ENCODE data around the gene CDC42BPA.
"Not testable (repeated sequence)": the region's sequence is repeated elsewhere in the genome, so short reads cannot be mapped to it uniquely, and the experiment has no call there.

CDC42BPA gene

GRCh38 chr1:227152525-227152924 lies 165.8 kb downstream of the CDC42BPA start:
- in situ Hi-C loops (cut with MboI; ENCODE audit: low sequenced_read_pairs) = no loop called here

- in situ Hi-C loops (cut with MboI; ENCODE audit: low sequenced_read_pairs) = no loop called here
Measured at GRCh38 chr1:227140376-227140775, 177.9 kb downstream of the CDC42BPA start.

GRCh38 chr1:227136210-227136820 lies 182.0 kb downstream of the CDC42BPA start:
- in situ Hi-C loops (cut with MboI; ENCODE audit: low sequenced_read_pairs) = no loop called here

GRCh38 chr1:227134686-227135314 lies 183.5 kb downstream of the CDC42BPA start:
- in situ Hi-C loops (cut with MboI; ENCODE audit: low sequenced_read_pairs) = no loop called here

- in situ Hi-C loops (cut with MboI; ENCODE audit: low sequenced_read_pairs) = not testable (repeated sequence)
Measured at GRCh38 chr1:227132695-227133094, 185.6 kb downstream of the CDC42BPA start.

GRCh38 chr1:227131193-227131592 lies 187.1 kb downstream of the CDC42BPA start:
- in situ Hi-C loops (cut with MboI; ENCODE audit: low sequenced_read_pairs) = no loop called here

- in situ Hi-C loops (cut with MboI; ENCODE audit: low sequenced_read_pairs) = no loop called here
Measured at GRCh38 chr1:227127891-227128290, 190.4 kb downstream of the CDC42BPA start.

- in situ Hi-C loops (cut with MboI; ENCODE audit: low sequenced_read_pairs) = no loop called here
Measured at GRCh38 chr1:227125929-227126545, 192.3 kb downstream of the CDC42BPA start.

GRCh38 chr1:227124473-227124872 lies 193.8 kb downstream of the CDC42BPA start:
- in situ Hi-C loops (cut with MboI; ENCODE audit: low sequenced_read_pairs) = no loop called here

GRCh38 chr1:227120826-227121225 lies 197.5 kb downstream of the CDC42BPA start:
- in situ Hi-C loops (cut with MboI; ENCODE audit: low sequenced_read_pairs) = no loop called here

GRCh38 chr1:227112538-227112937 lies 205.8 kb downstream of the CDC42BPA start:
- in situ Hi-C loops (cut with MboI; ENCODE audit: low sequenced_read_pairs) = no loop called here

- in situ Hi-C loops (cut with MboI; ENCODE audit: low sequenced_read_pairs) = no loop called here
Measured at GRCh38 chr1:227111782-227112181, 206.5 kb downstream of the CDC42BPA start.

- in situ Hi-C loops (cut with MboI; ENCODE audit: low sequenced_read_pairs) = not testable (repeated sequence)
Measured at GRCh38 chr1:227105291-227105690, 213.0 kb downstream of the CDC42BPA start.

- in situ Hi-C loops (cut with MboI; ENCODE audit: low sequenced_read_pairs) = no loop called here
Measured at GRCh38 chr1:227102056-227102455, 216.2 kb downstream of the CDC42BPA start.

- in situ Hi-C loops (cut with MboI; ENCODE audit: low sequenced_read_pairs) = no loop called here
Measured at GRCh38 chr1:227094249-227094966, 223.9 kb downstream of the CDC42BPA start.

GRCh38 chr1:227093309-227093708 lies 225.0 kb downstream of the CDC42BPA start:
- in situ Hi-C loops (cut with MboI; ENCODE audit: low sequenced_read_pairs) = no loop called here

GRCh38 chr1:227092069-227092468 lies 226.2 kb downstream of the CDC42BPA start:
- in situ Hi-C loops (cut with MboI; ENCODE audit: low sequenced_read_pairs) = no loop called here

- in situ Hi-C loops (cut with MboI; ENCODE audit: low sequenced_read_pairs) = no loop called here
Measured at GRCh38 chr1:227086636-227087035, 231.7 kb downstream of the CDC42BPA start.

- in situ Hi-C loops (cut with MboI; ENCODE audit: low sequenced_read_pairs) = no loop called here
Measured at GRCh38 chr1:227082999-227083746, 235.1 kb downstream of the CDC42BPA start.

GRCh38 chr1:227077783-227078182 lies 240.5 kb downstream of the CDC42BPA start:
- in situ Hi-C loops (cut with MboI; ENCODE audit: low sequenced_read_pairs) = no loop called here

- in situ Hi-C loops (cut with MboI; ENCODE audit: low sequenced_read_pairs) = no loop called here
Measured at GRCh38 chr1:227073786-227074185, 244.5 kb downstream of the CDC42BPA start.

Data from HL-60/S4 (cell line).